Naive thymus-derived CD4-positive, alpha-beta T cell (primary cell): ENCODE data around the gene GPI. TPM values are rescaled to one million over a fixed set of nuclear protein-coding genes. Genes with fewer than 3 reads are reported as not detected.

Experiments
- polyA plus RNA-seq, 2 donors: library from polyadenylated mRNA; unstranded; fragments of 300-500 nt; fragmentation: Illumina TruSeq; gene quantifications; one replicate each; pipeline ENCODE4 v1.2.3, GENCODE V29; 2021
- total RNA-seq, 6 experiments: library from RNA in 5 of 6; stranded (reverse) in 5 of 6; gene quantifications; 1 replicate in 5 of 6; 2 replicates in 1 of 6; pipeline ENCODE4 v1.2.3 and lab custom pipeline; 2021 to 2026

GPI gene
- total and polyA plus RNA-seq, 7 experiments from 2014 or later, result 96.5 to 750 (median 116) TPM

Other genes starting within 250 kb of the GPI start
- 100 to 1,000 TPM; 124 to 189 (median 166) TPM for gene LSM14A, start 192.7 kb upstream of the GPI start, total RNA-seq
- 100 to 1,000 TPM; 171 to 174 TPM for gene LSM14A, start 192.7 kb upstream of the GPI start, polyA plus RNA-seq
- 10 to 100 TPM; 11.7 to 57.2 (median 38.0) TPM for gene GARRE1, start 110.6 kb upstream of the GPI start, total RNA-seq
- 1 to 10 TPM; 5.3 to 9.0 TPM for gene GARRE1, start 110.6 kb upstream of the GPI start, polyA plus RNA-seq
- 10 to 100 TPM in 3 of 5 experiments, 1 to 10 TPM in 2; 4.9 to 14.5 (median 12.1) TPM for gene PDCD2L, start 39.2 kb downstream of the GPI start, total RNA-seq
- 10 to 100 TPM; 18.9 to 23.3 TPM for gene PDCD2L, start 39.2 kb downstream of the GPI start, polyA plus RNA-seq
- gene UBA2, start 63.2 kb downstream of the GPI start, total RNA-seq, result 100 to 1,000 TPM in 1 of 5 experiments, 10 to 100 TPM in 4; 71.1 to 113 (median 82.4) TPM
- 100 to 1,000 TPM; 112 to 131 TPM for gene UBA2, start 63.2 kb downstream of the GPI start, polyA plus RNA-seq
- gene WTIP, start 116.6 kb downstream of the GPI start, total RNA-seq, result under 1 TPM; 0.08 to 0.77 (median 0.22) TPM
- not detected for gene WTIP, start 116.6 kb downstream of the GPI start, polyA plus RNA-seq